Mesenchymal stem cell (in vitro differentiated cells and primary cell): ENCODE results near the gene SHANK3.

Experiments
- DNase-seq: peaks from one replicate; pipeline ENCODE4 v3.0.0-alpha.2; 2013
- H2AFZ ChIP-seq: one replicate; pipeline ENCODE4 v1.6.1; 2013; ENCODE audit warnings: low read depth, mild to moderate bottlenecking, control low read depth, inconsistent platforms, low read length, moderate library complexity
- H2AK5ac ChIP-seq: 2 replicates; pipeline ENCODE4 v1.6.1; 2013; ENCODE audit warnings: low read length, moderate library complexity, mild to moderate bottlenecking, inconsistent platforms; ENCODE audit not compliant: severe bottlenecking
- H2BK120ac ChIP-seq: one replicate; pipeline ENCODE4 v1.6.1; 2013; ENCODE audit warnings: low read depth, mild to moderate bottlenecking, inconsistent platforms, low read length, moderate library complexity
- H2BK12ac ChIP-seq, 2 experiments: one replicate each; pipeline ENCODE4 v1.6.1; 2013; ENCODE audit warnings: inconsistent platforms in 2 of 2, low read length in 2 of 2, mild to moderate bottlenecking in 2 of 2, moderate library complexity in 2 of 2, control low read depth in 1 of 2
- H2BK15ac ChIP-seq: one replicate; pipeline ENCODE4 v1.6.1; 2013; ENCODE audit warnings: mild to moderate bottlenecking, low read depth, inconsistent platforms; ENCODE audit not compliant: poor library complexity, severe bottlenecking
- H2BK5ac ChIP-seq: 2 replicates; pipeline ENCODE4 v1.6.1; 2013; ENCODE audit warnings: low read depth, mild to moderate bottlenecking, low read length, control low read depth, inconsistent platforms; ENCODE audit not compliant: poor library complexity, severe bottlenecking
- H3K14ac ChIP-seq, 2 experiments: one replicate each; pipeline ENCODE4 v1.6.1; 2013; ENCODE audit warnings: inconsistent platforms in 2 of 2, low read length in 2 of 2, control low read depth in 1 of 2, mild to moderate bottlenecking in 1 of 2, moderate library complexity in 1 of 2
- H3K18ac ChIP-seq, 2 experiments: one replicate each; pipeline ENCODE4 v1.6.1; 2013; ENCODE audit warnings: inconsistent platforms in 2 of 2, low read length in 2 of 2, control low read depth in 1 of 2, low read depth in 1 of 2, mild to moderate bottlenecking in 1 of 2
- H3K23ac ChIP-seq, 2 experiments: one replicate each; pipeline ENCODE4 v1.6.1; 2013; ENCODE audit warnings: inconsistent platforms in 2 of 2, low read length in 2 of 2, mild to moderate bottlenecking in 2 of 2, moderate library complexity in 2 of 2, control low read depth in 1 of 2
- H3K27ac ChIP-seq: 2 replicates; pipeline ENCODE4 v1.5.1; 2013; ENCODE audit warnings: mild to moderate bottlenecking, moderate library complexity, low read length, control low read depth, inconsistent platforms; ENCODE audit not compliant: poor library complexity, severe bottlenecking
- H3K27me3 ChIP-seq, 2 experiments: 2 replicates each; pipeline versions ENCODE4 v1.6.1 to v1.7.0; 2013; ENCODE audit warnings: low read length in 2 of 2, mild to moderate bottlenecking in 2 of 2, moderate library complexity in 2 of 2, control low read depth in 1 of 2, inconsistent platforms in 1 of 2; ENCODE audit not compliant: control insufficient read depth in 1 of 2, insufficient read depth in 1 of 2
- H3K36me3 ChIP-seq, 2 experiments: 2 replicates each; pipeline versions ENCODE4 v1.6.1 to v1.7.0; 2013; ENCODE audit warnings: low read length in 2 of 2, control low read depth in 1 of 2, inconsistent platforms in 1 of 2, low read depth in 1 of 2, mild to moderate bottlenecking in 1 of 2; ENCODE audit not compliant: insufficient read depth in 2 of 2, control insufficient read depth in 1 of 2
- H3K4ac ChIP-seq, 2 experiments: one replicate each; pipeline ENCODE4 v1.6.1; 2013; ENCODE audit warnings: inconsistent platforms in 2 of 2, low read length in 2 of 2, mild to moderate bottlenecking in 2 of 2, moderate library complexity in 2 of 2, control low read depth in 1 of 2, low read depth in 1 of 2
- H3K4me1 ChIP-seq: 2 replicates; pipeline ENCODE4 v1.6.1; 2013; ENCODE audit warnings: low read depth, low read length, control low read depth; ENCODE audit not compliant: control insufficient read depth, insufficient read depth
- H3K4me2 ChIP-seq: 2 replicates; pipeline ENCODE4 v1.6.1; 2013; ENCODE audit warnings: low read length, mild to moderate bottlenecking, inconsistent platforms; ENCODE audit not compliant: poor library complexity, severe bottlenecking
- H3K4me3 ChIP-seq, 2 experiments: 2 replicates each; pipeline versions ENCODE4 v1.5.1 to v1.7.0; 2013; ENCODE audit warnings: low read length in 2 of 2, mild to moderate bottlenecking in 2 of 2, control low read depth in 1 of 2, low read depth in 1 of 2; ENCODE audit not compliant: insufficient read depth in 1 of 2
- H3K79me1 ChIP-seq: replicated peaks from 2 replicates; pipeline ENCODE4 v1.6.1; 2013; ENCODE audit warnings: mild to moderate bottlenecking, control low read depth, low read length, inconsistent platforms; ENCODE audit not compliant: poor library complexity, severe bottlenecking
- H3K9ac ChIP-seq: 2 replicates; pipeline ENCODE4 v1.7.0; 2013; ENCODE audit warnings: mild to moderate bottlenecking, low read length, moderate library complexity
- H3K9me3 ChIP-seq: 2 replicates; pipeline ENCODE4 v1.7.0; 2013; ENCODE audit warnings: mild to moderate bottlenecking, low read length; ENCODE audit not compliant: control insufficient read depth
- H4K8ac ChIP-seq: one replicate; pipeline ENCODE4 v1.6.1; 2013; ENCODE audit warnings: inconsistent platforms, mild to moderate bottlenecking, low read length, moderate library complexity
- H4K91ac ChIP-seq: one replicate; pipeline ENCODE4 v1.6.1; 2013; ENCODE audit warnings: mild to moderate bottlenecking, low read length, inconsistent platforms
- WGBS: methylation state at CpG from one replicate; pipeline ENCODE4 v1.1.7; 2013; ENCODE audit warnings: mixed read lengths; 5-methylcytosine and 5-hydroxymethylcytosine counted together

SHANK3 gene

DNA sequence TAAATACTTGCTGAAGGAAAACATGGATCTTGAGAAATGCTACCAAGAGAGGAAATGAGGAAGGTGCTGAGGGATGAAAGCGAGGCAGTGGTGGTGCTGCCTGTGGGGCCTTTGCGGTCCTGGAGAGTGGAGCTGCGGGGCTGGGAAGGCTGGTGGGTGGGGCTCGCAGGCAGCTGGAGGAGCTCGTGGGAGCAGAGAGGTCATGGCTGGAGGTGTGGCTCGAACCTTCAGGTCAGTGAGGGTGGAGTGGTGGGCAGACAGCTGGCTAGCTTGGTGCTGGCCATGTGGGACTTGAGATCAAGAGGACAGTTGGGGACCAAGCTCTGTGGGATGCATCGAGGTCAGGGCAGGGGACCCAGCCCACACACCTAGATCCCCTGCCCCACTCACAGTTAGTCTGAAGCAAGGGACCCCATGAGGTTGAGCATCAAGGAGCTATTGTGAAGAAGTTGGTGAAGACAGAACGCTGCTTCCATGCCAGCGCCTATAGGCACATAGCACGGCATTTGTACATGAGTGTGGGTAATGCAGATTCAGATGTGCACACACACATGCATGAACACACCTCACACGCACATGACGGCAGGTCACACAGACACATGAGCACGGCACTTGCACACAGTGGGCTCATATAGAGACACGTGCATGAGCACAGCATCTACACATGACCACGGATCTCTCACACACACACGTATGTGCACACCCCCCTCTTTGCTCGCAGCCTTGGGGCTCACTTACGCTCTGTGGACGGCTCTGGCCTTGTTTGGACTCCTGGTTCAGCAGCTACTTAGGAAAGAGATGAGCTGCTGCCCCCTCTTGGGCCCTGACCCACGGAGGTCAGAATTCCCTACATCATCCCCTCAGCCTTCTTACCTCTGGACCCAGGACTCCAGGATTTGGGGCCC lies 30.4 kb downstream of the SHANK3 start:
- H3K27ac ChIP-seq: no peak overlapping the region
- H3K4me3 ChIP-seq: no peak overlapping the region
- no peak overlapping the region for H2BK120ac ChIP-seq
- no peak overlapping the region for H4K8ac ChIP-seq
- no peak overlapping the region for H4K91ac ChIP-seq
- peaks cover 0 to 26% of the 10 kb centered on the region in 2 experiments for H3K36me3 ChIP-seq
- no peak overlapping the region for H3K23ac ChIP-seq
- H2BK12ac ChIP-seq: no peak overlapping the region
- no peaks in the 10 kb centered on the region for H3K79me1 ChIP-seq
- H3K9ac ChIP-seq: no peak overlapping the region
- H3K4me2 ChIP-seq: no peak overlapping the region
- no peak overlapping the region for H3K4ac ChIP-seq
- peaks cover 0 to 3% of the 10 kb centered on the region in 2 experiments for H3K27me3 ChIP-seq
- H2AFZ ChIP-seq: no peak overlapping the region
- H3K14ac ChIP-seq: peak overlapping the region in 1 of 2 experiments; percentile 35
- no peak overlapping the region for H2AK5ac ChIP-seq
- no peak overlapping the region for H3K18ac ChIP-seq
- no peak for DNase-seq
- no peaks in the 10 kb centered on the region for H3K9me3 ChIP-seq
- H2BK5ac ChIP-seq: no peak overlapping the region
- H2BK15ac ChIP-seq: no peak overlapping the region
- WGBS: 93% methylated on average over 17 of the region's 20 CpGs
- H3K4me1 ChIP-seq: peaks cover 21% of the 10 kb centered on the region

DNA sequence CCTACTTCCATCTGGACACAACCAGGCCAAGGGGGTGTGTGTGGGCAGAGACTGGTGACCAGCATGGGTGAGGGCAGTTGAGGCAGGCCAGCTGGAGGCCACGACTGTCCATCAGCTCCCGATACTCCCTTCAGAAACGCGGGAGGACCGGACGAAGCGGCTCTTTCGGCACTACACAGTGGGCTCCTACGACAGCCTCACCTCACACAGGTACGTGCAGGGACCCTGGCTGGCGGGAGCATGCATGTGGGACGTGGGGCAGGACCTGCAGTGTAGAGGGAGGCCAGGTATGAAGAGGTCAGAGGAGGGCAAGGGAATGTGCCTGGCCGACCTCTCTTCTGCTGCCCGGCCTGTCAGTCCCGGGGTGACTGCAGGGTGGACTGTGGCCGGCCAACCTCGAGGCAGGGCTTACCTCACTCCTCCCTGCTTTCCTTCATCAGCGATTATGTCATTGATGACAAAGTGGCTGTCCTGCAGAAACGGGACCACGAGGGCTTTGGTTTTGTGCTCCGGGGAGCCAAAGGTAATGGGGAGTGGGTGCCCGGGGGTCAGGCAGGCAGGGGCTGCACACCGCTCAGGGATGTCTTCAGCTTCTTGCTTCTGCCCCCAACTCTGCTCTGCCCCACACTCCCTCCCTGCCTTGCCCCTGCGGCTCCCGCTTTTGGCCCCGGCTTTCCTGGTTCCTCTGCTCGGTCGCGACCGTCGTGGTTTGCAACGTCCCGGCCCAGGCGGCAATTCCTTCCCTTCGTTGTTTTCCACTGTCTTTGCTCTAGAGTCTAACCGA lies 31.3 kb downstream of the SHANK3 start:
- Histone ChIP-seq H2BK5ac (no peak overlapping the region), H3K23ac (no peak overlapping the region), H2BK12ac (no peak overlapping the region), H3K36me3 (peaks cover 0 to 26% of the 10 kb centered on the region in 2 experiments), H3K14ac (peak overlapping the region in 1 of 2 experiments; percentile 19), H3K4me1 (peaks cover 18% of the 10 kb centered on the region), H3K4me2 (no peak overlapping the region), H3K4ac (no peak overlapping the region), H2BK120ac (no peak overlapping the region), H3K9ac (no peak overlapping the region), H2AFZ (no peak overlapping the region), H3K27ac (no peak overlapping the region), H4K8ac (no peak overlapping the region), H3K9me3 (no peaks in the 10 kb centered on the region), H3K4me3 (no peak overlapping the region), H3K18ac (no peak overlapping the region), H2BK15ac (no peak overlapping the region), H2AK5ac (no peak overlapping the region), H3K27me3 (no peaks in the 10 kb centered on the region), H3K79me1 (no peaks in the 10 kb centered on the region), H4K91ac (no peak overlapping the region)
- 93% methylated on average over 35 of the region's 36 CpGs for WGBS
- DNase-seq: no peak

DNA sequence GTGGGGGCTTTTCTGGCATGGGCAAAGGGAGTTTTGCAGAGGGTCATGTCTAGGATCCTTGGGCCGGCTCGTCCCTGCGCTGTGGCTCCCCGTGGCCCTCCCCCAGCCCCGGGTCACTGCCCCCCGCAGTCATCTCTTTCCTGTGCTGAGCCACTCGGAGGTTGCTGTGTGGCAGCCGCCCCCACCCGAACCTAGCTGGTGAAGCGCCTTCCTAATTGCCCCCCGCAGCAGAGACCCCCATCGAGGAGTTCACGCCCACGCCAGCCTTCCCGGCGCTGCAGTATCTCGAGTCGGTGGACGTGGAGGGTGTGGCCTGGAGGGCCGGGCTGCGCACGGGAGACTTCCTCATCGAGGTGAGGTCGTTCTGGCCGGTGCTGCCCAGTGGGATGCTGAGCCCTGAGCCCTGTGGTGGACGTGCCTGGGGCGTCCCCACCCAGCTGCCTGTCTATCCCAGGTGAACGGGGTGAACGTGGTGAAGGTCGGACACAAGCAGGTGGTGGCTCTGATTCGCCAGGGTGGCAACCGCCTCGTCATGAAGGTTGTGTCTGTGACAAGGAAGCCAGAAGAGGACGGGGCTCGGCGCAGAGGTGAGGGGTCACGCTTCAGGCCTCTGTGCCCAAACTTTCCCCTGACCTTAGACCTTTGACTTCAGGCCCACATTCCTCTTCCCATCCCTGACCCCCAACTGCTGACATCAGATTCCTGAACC lies 32.0 kb downstream of the SHANK3 start:
- 91% methylated on average over 35 of the region's 37 CpGs for WGBS
- Histone ChIP-seq H3K23ac (no peak overlapping the region), H3K79me1 (no peaks in the 10 kb centered on the region), H2BK12ac (no peak overlapping the region), H3K9ac (no peak overlapping the region), H3K4me3 (no peak overlapping the region), H2AFZ (no peak overlapping the region), H3K36me3 (peaks cover 0 to 26% of the 10 kb centered on the region in 2 experiments), H4K8ac (peak overlapping the region; percentile 33), H3K27me3 (no peaks in the 10 kb centered on the region), H3K4ac (no peak overlapping the region), H3K27ac (no peak overlapping the region), H2BK15ac (peak overlapping the region; percentile 21), H3K4me2 (peak overlapping the region; percentile 48), H3K4me1 (peaks cover 18% of the 10 kb centered on the region), H4K91ac (no peak overlapping the region), H3K18ac (peak overlapping the region in 1 of 2 experiments; percentile 55), H2AK5ac (no peak overlapping the region), H2BK5ac (no peak overlapping the region), H2BK120ac (no peak overlapping the region), H3K14ac (no peak overlapping the region), H3K9me3 (no peaks in the 10 kb centered on the region)
- DNase-seq: no peak
